Endothelial cell of umbilical vein (primary cell): ENCODE data around the gene MCC. TPM values are rescaled to one million over a fixed set of nuclear protein-coding genes. Genes with fewer than 3 reads are reported as not detected.

Experiments used
- BruUV-seq: library from RNA; stranded (reverse); fragments of 400-500 nt; replicated peaks from 2 replicates; lab custom pipeline; 2021; lab: Mats Ljungman, UMichigan
- CTCF ChIA-PET: fragments of 300-600, 350-600 bp; sonication (Branson Sonifier 250); formaldehyde crosslinking; loops from one replicate; lab custom pipeline; 2021; ENCODE audit warnings: antibody characterized with exemption, inconsistent platforms; lab: Charles Lee
- POLR2A ChIA-PET: fragments of 300-600, 350-600 bp; sonication (Branson Sonifier 250); formaldehyde crosslinking; loops from one replicate; lab custom pipeline; 2021; ENCODE audit warnings: antibody characterized with exemption, inconsistent platforms; lab: Charles Lee
- DNase-seq: peaks from one replicate; pipeline ENCODE4 v3.0.0-alpha.2; 2011; ENCODE audit warnings: low read depth, low spot score
- FAIRE-seq: peaks from 2 replicates; lab custom pipeline; 2011; peaks lifted over from hg19 to GRCh38; lab: Jason Lieb, UNC
- H2AFZ ChIP-seq: 2 replicates; pipeline ENCODE4 v1.6.0; 2012; ENCODE audit warnings: low read depth, low read length, control low read depth, inconsistent platforms
- H3K27ac ChIP-seq: 2 replicates; pipeline ENCODE4 v1.5.1; 2011; ENCODE audit warnings: low read depth, mild to moderate bottlenecking, control low read depth, low read length, moderate library complexity; ENCODE audit not compliant: insufficient read depth
- H3K27me3 ChIP-seq, 2 experiments: 2 replicates each; pipeline versions ENCODE4 v1.6.0 to v1.6.1; 2011; ENCODE audit warnings: low read length in 2 of 2, mixed read lengths in 1 of 2; ENCODE audit not compliant: control insufficient read depth in 2 of 2, insufficient read depth in 2 of 2
- H3K36me3 ChIP-seq, 2 experiments: 2 replicates in 1 of 2; 3 replicates in 1 of 2; pipeline ENCODE4 v1.5.1; 2011; ENCODE audit warnings: low read length in 2 of 2, mild to moderate bottlenecking in 1 of 2, moderate library complexity in 1 of 2; ENCODE audit not compliant: control insufficient read depth in 2 of 2, insufficient read depth in 2 of 2; ENCODE audit errors: extremely low read depth in 1 of 2
- H3K4me1 ChIP-seq: 3 replicates; pipeline ENCODE4 v1.5.1; 2011; ENCODE audit warnings: mild to moderate bottlenecking, low read length; ENCODE audit not compliant: control insufficient read depth, insufficient read depth; ENCODE audit errors: extremely low read depth
- H3K4me2 ChIP-seq: 2 replicates; pipeline ENCODE4 v1.6.1; 2011; ENCODE audit warnings: low read length, control low read depth, mixed read lengths; ENCODE audit not compliant: insufficient read depth
- H3K4me3 ChIP-seq, 3 experiments: fragments of 200-600 bp in 1 of 3; sonication (generic), shearing (Covaris generic) in 1 of 3; replicated peaks in 1 of 3; 2 replicates each; pipeline ENCODE4 v1.5.1; 2011 to 2016; ENCODE audit warnings: control low read depth in 3 of 3, low read length in 3 of 3, mild to moderate bottlenecking in 2 of 3, inconsistent platforms in 1 of 3, low read depth in 1 of 3, moderate library complexity in 1 of 3; ENCODE audit not compliant: insufficient read depth in 1 of 3
- H3K79me2 ChIP-seq: 2 replicates; pipeline ENCODE4 v1.6.0; 2012; ENCODE audit warnings: low read length, inconsistent platforms; ENCODE audit not compliant: control insufficient read depth, insufficient read depth
- H3K9ac ChIP-seq: replicated peaks from 2 replicates; pipeline ENCODE3; 2011; ENCODE audit warnings: low read length, control low read depth; ENCODE audit not compliant: insufficient read depth; ENCODE audit errors: extremely low read depth
- H3K9me1 ChIP-seq: replicated peaks from 3 replicates; pipeline ENCODE4 v1.6.0; 2011; ENCODE audit warnings: mild to moderate bottlenecking, low read length; ENCODE audit not compliant: control insufficient read depth, insufficient read depth; ENCODE audit errors: extremely low read depth
- H3K9me3 ChIP-seq: replicated peaks from 2 replicates; pipeline ENCODE4 v1.5.1; 2012; ENCODE audit warnings: low read length, inconsistent platforms; ENCODE audit not compliant: control insufficient read depth, insufficient read depth
- H4K20me1 ChIP-seq: replicated peaks from 2 replicates; pipeline ENCODE3; 2011; ENCODE audit warnings: mild to moderate bottlenecking, low read length; ENCODE audit not compliant: control insufficient read depth, insufficient read depth; ENCODE audit errors: extremely low read depth
- CTCF ChIP-seq, 2 donors: IDR thresholded peaks; 1 replicate in 1 of 2; 2 replicates in 1 of 2; pipeline ENCODE4 v1.5.1; 2011; ENCODE audit warnings: low read length in 2 of 2, mild to moderate bottlenecking in 2 of 2, moderate library complexity in 2 of 2, control low read depth in 1 of 2, inconsistent platforms in 1 of 2, low read depth in 1 of 2; ENCODE audit not compliant: insufficient read depth in 1 of 2; ENCODE audit errors: extremely low read depth in 1 of 2
- EZH2 ChIP-seq: IDR thresholded peaks from 2 replicates; pipeline ENCODE4 v1.6.1; 2012; ENCODE audit warnings: borderline replicate concordance, low read depth, mild to moderate bottlenecking, moderate library complexity, low read length, inconsistent platforms; ENCODE audit not compliant: severe bottlenecking
- FOS ChIP-seq: IDR thresholded peaks from 2 replicates; pipeline ENCODE4 v1.6.1; 2011; ENCODE audit warnings: mild to moderate bottlenecking, low read length, moderate library complexity, borderline replicate concordance; ENCODE audit not compliant: insufficient read depth
- GATA2 ChIP-seq: IDR thresholded peaks from 2 replicates; pipeline ENCODE4 v1.7.0; 2011; ENCODE audit warnings: low read depth, mild to moderate bottlenecking, moderate library complexity, mixed read lengths, low read length; ENCODE audit not compliant: insufficient read length, insufficient read depth
- JUN ChIP-seq: IDR thresholded peaks from 2 replicates; pipeline ENCODE4 v1.6.1; 2011; ENCODE audit warnings: borderline replicate concordance, low read depth; ENCODE audit not compliant: insufficient read length, insufficient read depth
- MAX ChIP-seq: IDR thresholded peaks from 2 replicates; pipeline ENCODE4 v1.6.1; 2011; ENCODE audit not compliant: insufficient read depth, insufficient read length
- MYC ChIP-seq: IDR thresholded peaks from one replicate; pipeline ENCODE4 v1.6.1; 2011; ENCODE audit warnings: mild to moderate bottlenecking, low read depth, low read length
- POLR2A ChIP-seq: IDR thresholded peaks from 2 replicates; pipeline ENCODE4 v1.6.1; 2012; ENCODE audit warnings: low read depth, mild to moderate bottlenecking, control low read depth, low read length
- POLR2AphosphoS5 ChIP-seq: IDR thresholded peaks from 2 replicates; pipeline ENCODE4 v1.6.1; 2012; ENCODE audit warnings: low read depth, mild to moderate bottlenecking, control low read depth, low read length, moderate library complexity; ENCODE audit not compliant: insufficient read depth
- dilution Hi-C: fragments of 300-500 bp; cut with MboI; formaldehyde crosslinking; loops from one replicate; pipeline ENCODE4 v1.15.0; 2019; ENCODE audit warnings: low sequenced_read_pairs; ENCODE audit not compliant: extremely low pct_ligation_motif_present
- intact Hi-C: fragments of 100-400 bp; cut with micrococcal nuclease; formaldehyde crosslinking; loops from one replicate; pipeline ENCODE4 v1.10.0; 2022
- polyA plus RNA-seq, 4 experiments: library from polyadenylated mRNA; depleted of rRNA in 3 of 4; stranded (reverse) in 3 of 4; unstranded in 1 of 4; fragments of >200 nt; gene quantifications; 2 replicates each; pipeline versions ENCODE4 v1.2.1 to v1.2.3, GENCODE V29; 2011 to 2012; ENCODE audit warnings: missing spikeins in 1 of 4
- total RNA-seq: library from RNA; stranded (reverse); gene quantifications from 2 replicates; pipeline ENCODE4 v1.2.3, GENCODE V29; 2021

MCC gene
- total and polyA plus RNA-seq, 2 donors (not counting 3 experiments of a cell fraction or from before 2014, with no cell fraction given) = 6.9 to 27.5 TPM

DNA sequence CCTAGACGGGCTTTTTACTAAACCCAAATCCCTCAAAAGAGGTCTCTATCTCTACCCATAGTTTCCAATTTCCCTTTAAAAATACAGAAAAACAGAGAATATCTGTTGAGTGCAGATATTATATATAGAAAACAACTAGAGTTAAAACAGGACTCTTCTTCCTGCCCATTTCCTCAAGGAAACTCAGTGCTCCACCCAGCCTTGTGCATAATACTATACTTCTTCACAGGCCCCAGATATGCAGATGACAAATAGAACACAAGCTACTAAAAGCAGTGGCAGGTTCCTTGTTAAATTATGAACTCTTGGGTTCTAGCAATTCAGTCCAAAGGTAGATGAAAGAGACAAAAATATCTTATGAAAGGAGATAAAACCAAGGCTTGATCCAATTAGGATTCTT, 253.7 kb downstream of the MCC start:
- Histone ChIP-seq H3K79me2 (no peaks in the 10 kb centered on the region), H3K9me3 (no peaks in the 10 kb centered on the region), H3K4me2 (no peak overlapping the region), H3K36me3 (no peaks in the 10 kb centered on the region), H2AFZ (no peak overlapping the region), H3K27ac (no peak overlapping the region), H3K9ac (no peak overlapping the region), H3K9me1 (peaks cover 3% of the 10 kb centered on the region), H4K20me1 (no peaks in the 10 kb centered on the region), H3K4me3 (no peak overlapping the region), H3K27me3 (no peaks in the 10 kb centered on the region), H3K4me1 (peaks cover 15% of the 10 kb centered on the region)
- CTCF ChIA-PET = interaction anchor here (1.4 to 1.6 kb wide), 2 partner anchors 10 to 239 kb away, joined by 3 to 4 read pairs; no protein-coding TSS in a partner anchor
- TF ChIP-seq GATA2 = no peak
- no peak for TF ChIP-seq MAX
- TF ChIP-seq EZH2 = no peak
- TF ChIP-seq MYC = no peak
- TF ChIP-seq POLR2AphosphoS5 = no peak
- TF ChIP-seq JUN = no peak
- no peak for TF ChIP-seq CTCF (IDR thresholded peaks at IDR 0.05; ENCODE audit: extremely low read depth in 1 of 2, insufficient read depth in 1 of 2, low read depth in 1 of 2, low read length in 2 of 2)
- TF ChIP-seq POLR2A = no peak
- TF ChIP-seq FOS = no peak
- no peak for DNase-seq
- POLR2A ChIA-PET = no interaction called here
- dilution Hi-C loops (no loop called here), intact Hi-C loops (loop anchor here (10.0 kb wide), 1 partner anchor 280 kb away; the partner anchor contains the start of gene YTHDC2)
- FAIRE-seq = no peak
- BruUV-seq = no TSS peak
